Gastroesophageal sphincter (tissue), 4 donors: ENCODE measurements around the gene PELO. TPM values are rescaled to one million over a fixed set of nuclear protein-coding genes. Genes with fewer than 3 reads are reported as not detected.

ENCODE experiments used
- ATAC-seq: fragments of 150-250 bp; one replicate; pipeline ENCODE4 v1.9.1; 2016; ENCODE audit warnings: mild to moderate bottlenecking, moderate library complexity
- H3K27ac ChIP-seq, 4 donors: fragments of 200-600 bp; sonication (generic) in 3 of 4; 1 replicate in 3 of 4; 2 replicates in 1 of 4; pipeline ENCODE4 v1.5.1; 2016 to 2019
- H3K27me3 ChIP-seq: fragments of 200-600 bp; sonication (generic); one replicate; pipeline ENCODE4 v1.5.1; 2019
- H3K36me3 ChIP-seq, 2 donors: fragments of 200-600 bp; sonication (generic); one replicate each; pipeline ENCODE4 v1.5.1; 2019; ENCODE audit warnings: control low read depth in 1 of 2
- H3K4me1 ChIP-seq, 3 donors: fragments of 200-600 bp; sonication (generic); 1 replicate in 2 of 3; 2 replicates in 1 of 3; pipeline ENCODE4 v1.5.1; 2016 to 2019; ENCODE audit warnings: control low read depth in 2 of 3
- H3K4me3 ChIP-seq, 2 donors: fragments of 200-600 bp; sonication (generic); one replicate each; pipeline ENCODE4 v1.5.1; 2019; ENCODE audit warnings: mild to moderate bottlenecking in 1 of 2, moderate library complexity in 1 of 2
- H3K9me3 ChIP-seq, 3 donors: fragments of 200-600 bp; sonication (generic); one replicate each; pipeline ENCODE4 v1.5.1; 2017 to 2019; ENCODE audit warnings: control low read depth in 2 of 3
- EP300 ChIP-seq: sonication (generic); formaldehyde crosslinking; IDR thresholded peaks from one replicate; pipeline ENCODE4 v1.6.1; 2017; ENCODE audit warnings: antibody characterized with exemption, mild to moderate bottlenecking
- POLR2A ChIP-seq, 2 donors: fragments of 450-650 bp; IDR thresholded peaks; one replicate each; pipeline ENCODE4 v1.6.1; 2017; ENCODE audit warnings: antibody characterized with exemption in 2 of 2, mild to moderate bottlenecking in 2 of 2, moderate library complexity in 1 of 2
- POLR2AphosphoS5 ChIP-seq: sonication (generic); formaldehyde crosslinking; IDR thresholded peaks from one replicate; pipeline ENCODE4 v1.6.1; 2017; ENCODE audit warnings: antibody characterized with exemption
- WGBS, 2 donors: methylation state at CpG; one replicate each; pipeline ENCODE4 v1.1.5; 2018; ENCODE audit warnings: low coverage in 1 of 2; 5-methylcytosine and 5-hydroxymethylcytosine counted together
- total RNA-seq, 4 donors: library from RNA; depleted of rRNA; stranded (reverse); fragments of >200 nt; gene quantifications; one replicate each; pipeline ENCODE4 v1.1.0, GENCODE V29; 2016
- TF ChIP-seq, protein P1 (sequence below), 4 experiments: fragments of 200-600 bp in 2 of 4; fragments of 450-650 bp in 2 of 4; sonication (generic) in 1 of 4; IDR thresholded peaks; one replicate each; pipeline ENCODE4 v1.5.1; 2017 to 2019; ENCODE audit warnings: antibody characterized with exemption in 4 of 4, mild to moderate bottlenecking in 2 of 4, moderate library complexity in 2 of 4

Gene PELO
- total RNA-seq, 4 donors from 2014 or later = 49.4 to 78.0 (median 59.0) TPM

DNA sequence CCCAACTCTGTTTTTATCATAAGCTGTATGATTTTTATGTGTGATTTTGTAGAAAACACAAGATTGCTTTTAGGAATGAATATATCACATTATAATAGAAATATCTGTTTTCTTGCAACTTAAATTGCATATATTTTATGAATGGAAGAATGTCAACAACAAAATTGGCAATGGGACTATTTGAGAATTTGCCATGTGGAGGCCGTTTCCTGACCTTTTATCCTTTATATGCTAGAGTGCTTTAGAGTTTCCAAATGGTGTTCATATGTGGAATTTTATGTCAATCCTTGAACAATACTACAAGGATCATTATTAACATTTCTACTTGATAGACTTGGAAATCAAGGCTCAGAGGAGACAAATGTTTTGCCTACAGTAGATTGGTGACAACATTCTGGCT lies 34.2 kb downstream of the PELO start:
- Histone ChIP-seq H3K9me3 (no peaks in the 10 kb centered on the region), H3K36me3 (no peaks in the 10 kb centered on the region), H3K27me3 (no peaks in the 10 kb centered on the region), H3K4me1 (peaks cover 5 to 83% (median 21%) of the 10 kb centered on the region in 3 donors), H3K4me3 (no peak overlapping the region), H3K27ac (peak overlapping the region; percentile 13 to 62 (median 32))
- no peak for TF ChIP-seq POLR2AphosphoS5
- TF ChIP-seq, protein P1, sequence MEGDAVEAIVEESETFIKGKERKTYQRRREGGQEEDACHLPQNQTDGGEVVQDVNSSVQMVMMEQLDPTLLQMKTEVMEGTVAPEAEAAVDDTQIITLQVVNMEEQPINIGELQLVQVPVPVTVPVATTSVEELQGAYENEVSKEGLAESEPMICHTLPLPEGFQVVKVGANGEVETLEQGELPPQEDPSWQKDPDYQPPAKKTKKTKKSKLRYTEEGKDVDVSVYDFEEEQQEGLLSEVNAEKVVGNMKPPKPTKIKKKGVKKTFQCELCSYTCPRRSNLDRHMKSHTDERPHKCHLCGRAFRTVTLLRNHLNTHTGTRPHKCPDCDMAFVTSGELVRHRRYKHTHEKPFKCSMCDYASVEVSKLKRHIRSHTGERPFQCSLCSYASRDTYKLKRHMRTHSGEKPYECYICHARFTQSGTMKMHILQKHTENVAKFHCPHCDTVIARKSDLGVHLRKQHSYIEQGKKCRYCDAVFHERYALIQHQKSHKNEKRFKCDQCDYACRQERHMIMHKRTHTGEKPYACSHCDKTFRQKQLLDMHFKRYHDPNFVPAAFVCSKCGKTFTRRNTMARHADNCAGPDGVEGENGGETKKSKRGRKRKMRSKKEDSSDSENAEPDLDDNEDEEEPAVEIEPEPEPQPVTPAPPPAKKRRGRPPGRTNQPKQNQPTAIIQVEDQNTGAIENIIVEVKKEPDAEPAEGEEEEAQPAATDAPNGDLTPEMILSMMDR (IDR thresholded peaks at IDR 0.05) = no peak
- no peak for TF ChIP-seq EP300
- no peak for TF ChIP-seq POLR2A (IDR thresholded peaks at IDR 0.05)
- no peak for ATAC-seq
- WGBS, 2 donors = 9 to 35% methylated on average over 1 of the region's 1 CpG

DNA sequence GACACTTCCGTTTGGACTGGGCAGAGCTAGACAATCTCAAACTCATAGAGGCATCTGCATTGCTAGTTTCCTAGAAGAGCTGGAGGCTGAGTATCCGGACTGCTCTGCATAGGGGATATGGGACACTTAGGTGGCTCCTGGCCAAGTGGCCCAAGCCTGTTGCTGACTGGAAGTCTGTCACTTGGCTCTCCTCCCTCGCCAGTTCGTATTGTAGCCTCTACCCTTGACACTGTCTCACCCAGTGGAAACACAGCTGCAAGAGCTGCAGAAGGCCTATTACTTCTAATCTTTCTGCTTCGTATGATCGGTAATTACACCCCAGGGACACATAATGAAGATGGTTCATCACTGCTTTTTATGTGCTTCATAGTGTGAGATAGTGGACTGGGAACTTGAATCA lies 34.7 kb downstream of the PELO start:
- Histone ChIP-seq H3K4me1 (peaks cover 5 to 78% (median 17%) of the 10 kb centered on the region in 3 donors), H3K27ac (peak overlapping the region; percentile 8 to 62 (median 48)), H3K9me3 (no peaks in the 10 kb centered on the region), H3K4me3 (no peak overlapping the region), H3K27me3 (no peaks in the 10 kb centered on the region), H3K36me3 (no peaks in the 10 kb centered on the region)
- no peak for TF ChIP-seq EP300
- TF ChIP-seq, protein P1 (IDR thresholded peaks at IDR 0.05) = no peak
- TF ChIP-seq POLR2AphosphoS5 = no peak
- TF ChIP-seq POLR2A (IDR thresholded peaks at IDR 0.05) = no peak
- WGBS, 2 donors = 10 to 27% methylated on average over 5 of the region's 6 CpGs
- ATAC-seq = peak; percentile 66

DNA sequence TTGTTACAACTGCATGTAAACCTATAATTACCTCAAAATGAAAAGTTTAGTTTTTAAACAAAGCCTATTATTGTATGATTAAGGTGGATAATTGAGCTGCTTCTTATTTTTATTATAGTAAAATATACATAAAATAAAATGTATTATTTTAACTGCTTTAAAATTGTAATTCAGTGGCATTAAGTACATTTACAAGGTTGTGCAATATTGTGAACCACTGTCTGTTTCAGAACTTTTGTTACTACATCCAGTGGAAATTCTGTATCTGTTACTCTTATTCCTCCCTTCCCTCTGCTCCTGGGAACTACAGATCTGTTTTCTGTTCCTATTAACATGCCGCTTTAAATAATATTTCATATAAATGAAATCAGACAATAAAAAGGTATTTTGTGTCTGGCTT lies 37.1 kb downstream of the PELO start:
- Histone ChIP-seq H3K4me1 (peaks cover 5 to 70% (median 15%) of the 10 kb centered on the region in 3 donors), H3K9me3 (no peaks in the 10 kb centered on the region), H3K27me3 (no peaks in the 10 kb centered on the region), H3K27ac (peak overlapping the region in 1 of 4 donors; percentile 15), H3K4me3 (no peak overlapping the region), H3K36me3 (no peaks in the 10 kb centered on the region)
- no peak for ATAC-seq
- TF ChIP-seq, protein P1 (IDR thresholded peaks at IDR 0.05) = no peak
- TF ChIP-seq POLR2AphosphoS5 (no peak), POLR2A (IDR thresholded peaks at IDR 0.05) (no peak), EP300 (no peak)
- 100% methylated on average over 1 of the region's 1 CpG for WGBS, 2 donors

DNA sequence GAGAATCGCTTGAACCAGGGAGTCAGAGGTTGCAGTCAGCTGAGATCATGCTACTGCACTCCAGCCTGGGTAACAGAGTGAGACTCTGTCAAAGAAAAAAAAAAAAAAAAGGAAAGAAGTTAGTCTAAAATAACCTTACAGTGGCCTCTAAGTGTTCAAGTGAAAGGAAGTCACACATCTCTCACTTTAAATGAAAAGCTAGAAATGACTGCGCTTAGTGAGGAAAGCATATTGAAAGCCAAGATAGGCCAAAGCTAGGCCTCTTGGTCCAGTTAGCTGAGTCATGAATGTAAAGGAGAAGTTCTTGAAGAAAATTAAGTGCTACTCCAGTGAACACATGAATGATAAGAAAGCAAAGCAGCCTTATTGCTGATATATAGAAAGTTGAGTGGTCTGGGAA lies 38.1 kb downstream of the PELO start:
- Histone ChIP-seq H3K27ac (peak overlapping the region in 3 of 4 donors; percentile 15 to 35 (median 29)), H3K9me3 (no peaks in the 10 kb centered on the region), H3K4me1 (peaks cover 8 to 75% (median 16%) of the 10 kb centered on the region in 3 donors), H3K4me3 (no peak overlapping the region), H3K36me3 (no peaks in the 10 kb centered on the region), H3K27me3 (no peaks in the 10 kb centered on the region)
- 88 to 100% methylated on average over 1 to 2 of the region's 2 CpGs for WGBS, 2 donors
- TF ChIP-seq EP300 = no peak
- no peak for TF ChIP-seq POLR2A (IDR thresholded peaks at IDR 0.05)
- TF ChIP-seq POLR2AphosphoS5 = no peak
- TF ChIP-seq, protein P1 (IDR thresholded peaks at IDR 0.05) = no peak
- ATAC-seq = no peak

DNA sequence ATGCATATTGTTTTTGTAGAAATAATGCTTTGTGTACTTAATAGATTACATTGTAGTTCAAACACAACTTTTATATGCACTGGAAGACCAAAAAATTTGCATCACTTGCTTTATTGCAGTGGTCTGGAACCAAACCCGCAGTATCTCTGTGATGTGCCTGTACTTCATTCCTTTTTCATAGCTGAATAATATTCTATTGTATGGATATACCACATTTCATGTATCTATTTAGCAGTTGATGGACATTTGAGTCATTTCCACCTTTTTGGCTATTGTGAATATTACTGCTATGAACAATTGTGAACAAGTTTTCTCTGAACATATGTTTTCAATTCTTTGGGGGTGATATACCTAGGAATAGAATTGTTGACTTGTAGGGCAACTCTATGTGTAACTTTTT lies 40.1 kb downstream of the PELO start:
- peaks cover 5 to 72% (median 8%) of the 10 kb centered on the region in 3 donors for H3K4me1 ChIP-seq

More for the DNA sequence above, 40.1 kb downstream of the PELO start:
- no peak overlapping the region for H3K4me3 ChIP-seq
- no peaks in the 10 kb centered on the region for H3K27me3 ChIP-seq
- no peaks in the 10 kb centered on the region for H3K9me3 ChIP-seq
- no peak for ATAC-seq
- TF ChIP-seq POLR2A (IDR thresholded peaks at IDR 0.05) (no peak), POLR2AphosphoS5 (no peak), EP300 (no peak)
- TF ChIP-seq, protein P1 (IDR thresholded peaks at IDR 0.05) = no peak
- H3K27ac ChIP-seq = no peak overlapping the region
- 94 to 100% methylated on average over 1 of the region's 1 CpG for WGBS, 2 donors
- H3K36me3 ChIP-seq = no peaks in the 10 kb centered on the region
